OCI-LY7 (cell line): ENCODE results near the gene CDK11B. TPM values are rescaled to one million over a fixed set of nuclear protein-coding genes. Genes with fewer than 3 reads are reported as not detected.

Source experiments
- BruUV-seq: library from RNA; stranded (reverse); fragments of 400-500 nt; replicated peaks from 2 replicates; lab custom pipeline; 2021; lab: Mats Ljungman, UMichigan
- CTCF ChIA-PET: fragments of 300-600 bp; sonication (Branson Sonifier 250); formaldehyde crosslinking; loops from one replicate; lab custom pipeline; 2022; ENCODE audit warnings: antibody characterized with exemption; ENCODE audit not compliant: unreplicated experiment; lab: Charles Lee
- POLR2A ChIA-PET: fragments of 300-600 bp; sonication (Branson Sonifier 250); formaldehyde crosslinking; loops from one replicate; lab custom pipeline; 2022; ENCODE audit warnings: antibody characterized with exemption; lab: Charles Lee
- DNase-seq: peaks from one replicate; pipeline ENCODE4 v3.0.0-alpha.2; 2015; ENCODE audit warnings: low spot score
- H2AFZ ChIP-seq: fragments of 200-600 bp; sonication (generic), shearing (Covaris generic); 2 replicates; pipeline ENCODE4 v1.6.1; 2014; ENCODE audit warnings: mild to moderate bottlenecking, antibody characterized with exemption, low read length, moderate library complexity
- H3K27ac ChIP-seq: fragments of 200-600 bp; sonication (generic); 2 replicates; pipeline ENCODE4 v1.5.1; 2014; ENCODE audit warnings: mixed run types, low read depth, mild to moderate bottlenecking, moderate library complexity, low read length, inconsistent platforms; ENCODE audit not compliant: poor library complexity, severe bottlenecking
- H3K36me3 ChIP-seq: fragments of 200-600 bp; sonication (generic); 2 replicates; pipeline ENCODE4 v1.6.1; 2014; ENCODE audit warnings: mild to moderate bottlenecking, antibody characterized with exemption, low read length, moderate library complexity, mixed read lengths; ENCODE audit not compliant: insufficient read depth
- H3K4me1 ChIP-seq: fragments of 200-600 bp; sonication (generic); 2 replicates; pipeline ENCODE4 v1.5.1; 2014; ENCODE audit warnings: mild to moderate bottlenecking, low read length; ENCODE audit not compliant: insufficient read depth, poor library complexity, severe bottlenecking
- H3K4me2 ChIP-seq: fragments of 200-600 bp; sonication (generic); 2 replicates; pipeline ENCODE4 v1.6.1; 2014; ENCODE audit warnings: mild to moderate bottlenecking, low read length
- H3K4me3 ChIP-seq: fragments of 200-600 bp; sonication (generic); 2 replicates; pipeline ENCODE4 v1.5.1; 2014; ENCODE audit warnings: mild to moderate bottlenecking, low read depth, low read length; ENCODE audit not compliant: poor library complexity, severe bottlenecking
- H3K79me2 ChIP-seq: fragments of 200-600 bp; sonication (generic); 2 replicates; pipeline ENCODE4 v1.6.1; 2016; ENCODE audit warnings: low read depth, mild to moderate bottlenecking, low read length, moderate library complexity, mixed read lengths; ENCODE audit not compliant: insufficient read depth
- H3K9me2 ChIP-seq: fragments of 200-600 bp; sonication (generic); 2 replicates; pipeline ENCODE4 v1.6.1; 2016; ENCODE audit warnings: mild to moderate bottlenecking, low read length, mixed read lengths; ENCODE audit not compliant: insufficient read depth
- H3K9me3 ChIP-seq: fragments of 200-600 bp; sonication (generic); 2 replicates; pipeline ENCODE4 v1.6.1; 2014; ENCODE audit warnings: mild to moderate bottlenecking, mixed run types, low read length, mixed read lengths
- H4K20me1 ChIP-seq: fragments of 200-600 bp; sonication (generic); 2 replicates; pipeline ENCODE4 v1.6.1; 2014; ENCODE audit warnings: mild to moderate bottlenecking, antibody characterized with exemption, low read length, moderate library complexity, mixed read lengths; ENCODE audit not compliant: insufficient read depth
- EZH2phosphoT487 ChIP-seq: fragments of 200-600 bp; sonication (generic); IDR thresholded peaks from 2 replicates; pipeline ENCODE4 v1.6.1; 2018; ENCODE audit warnings: low read depth, borderline replicate concordance, mild to moderate bottlenecking, mixed run types, antibody characterized with exemption, low read length, moderate library complexity, mixed read lengths
- intact Hi-C: fragments of 100-400 bp; cut with micrococcal nuclease; formaldehyde crosslinking; loops from one replicate; pipeline ENCODE4 v1.10.0; 2022; ENCODE audit not compliant: unreplicated experiment
- total RNA-seq, 2 experiments: library from RNA; depleted of rRNA in 1 of 2; stranded (reverse); fragments of >200 nt in 1 of 2; shearing (Covaris generic) in 1 of 2; gene quantifications; 2 replicates each; pipeline ENCODE4 v1.2.3, GENCODE V29; 2014 to 2022
- TF ChIP-seq, protein P1 (sequence below): fragments of 200-600 bp; sonication (generic); conservative IDR thresholded peaks from 2 replicates; pipeline ENCODE4 v1.5.1; 2014; ENCODE audit warnings: mild to moderate bottlenecking, antibody characterized with exemption, low read length, moderate library complexity, mixed read lengths

CDK11B gene
- total RNA-seq, 2 experiments from 2014 or later, result 21.6 to 51.5 TPM

DNA sequence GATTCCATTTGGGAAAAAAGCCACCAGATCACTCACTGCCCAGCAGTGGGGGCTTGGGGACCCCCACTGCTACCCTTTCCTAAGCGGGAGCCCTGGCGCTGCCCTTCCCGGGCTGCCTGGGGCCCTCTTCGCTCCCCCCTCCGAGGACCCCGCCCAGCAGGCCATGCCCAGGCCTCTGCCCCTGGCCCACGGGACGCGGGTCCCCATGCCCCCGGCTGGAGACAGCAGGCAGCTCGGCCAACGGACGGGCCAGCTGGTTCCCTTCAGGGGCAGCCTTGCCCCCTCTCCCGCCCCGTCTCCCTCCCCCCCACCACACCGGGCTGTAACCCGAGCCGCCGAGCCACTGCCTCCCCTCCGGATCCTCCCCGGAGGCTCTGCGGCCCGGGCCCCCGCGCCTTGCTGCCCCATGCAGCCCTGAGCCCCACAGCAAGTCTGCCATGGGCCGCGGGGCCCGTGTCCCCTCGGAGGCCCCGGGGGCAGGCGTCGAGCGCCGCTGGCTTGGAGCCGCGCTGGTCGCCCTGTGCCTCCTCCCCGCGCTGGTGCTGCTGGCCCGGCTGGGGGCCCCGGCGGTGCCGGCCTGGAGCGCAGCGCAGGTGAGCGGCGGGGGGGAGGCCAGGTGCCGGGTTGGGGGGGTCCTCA, 26.9 kb downstream of the CDK11B start, which contains the start of gene MMP23B:
TSS of gene MMP23B (plus strand) at position 392 of the 639 bp plus-strand sequence. CDS start at position 438, 46 bp downstream.
- H3K4me2 ChIP-seq, result no peak within 1 kb of the TSS; the same call in 1 of the 2 replicates
- 0 out of 2 replicates have a peak, but pooled peaks cover 3% of the 10 kb centered on the region for H3K36me3 ChIP-seq
- H4K20me1 ChIP-seq, result no peaks in the 10 kb centered on the region
- ChIA-PET CTCF (interaction anchor here (0.7 kb wide), 1 partner anchor 147 kb away, joined by 3 read pairs; no protein-coding TSS in a partner anchor), POLR2A (no interaction called here)
- H3K9me3 ChIP-seq, result no peaks in the 10 kb centered on the region
- intact Hi-C loops, result no loop called here
- DNase-seq, result peak; percentile 3
- no peak within 1 kb of the TSS for H3K27ac ChIP-seq
- BruUV-seq, result no TSS peak
- H3K79me2 ChIP-seq, result no peaks in the 10 kb centered on the region
- TF ChIP-seq, protein P1, sequence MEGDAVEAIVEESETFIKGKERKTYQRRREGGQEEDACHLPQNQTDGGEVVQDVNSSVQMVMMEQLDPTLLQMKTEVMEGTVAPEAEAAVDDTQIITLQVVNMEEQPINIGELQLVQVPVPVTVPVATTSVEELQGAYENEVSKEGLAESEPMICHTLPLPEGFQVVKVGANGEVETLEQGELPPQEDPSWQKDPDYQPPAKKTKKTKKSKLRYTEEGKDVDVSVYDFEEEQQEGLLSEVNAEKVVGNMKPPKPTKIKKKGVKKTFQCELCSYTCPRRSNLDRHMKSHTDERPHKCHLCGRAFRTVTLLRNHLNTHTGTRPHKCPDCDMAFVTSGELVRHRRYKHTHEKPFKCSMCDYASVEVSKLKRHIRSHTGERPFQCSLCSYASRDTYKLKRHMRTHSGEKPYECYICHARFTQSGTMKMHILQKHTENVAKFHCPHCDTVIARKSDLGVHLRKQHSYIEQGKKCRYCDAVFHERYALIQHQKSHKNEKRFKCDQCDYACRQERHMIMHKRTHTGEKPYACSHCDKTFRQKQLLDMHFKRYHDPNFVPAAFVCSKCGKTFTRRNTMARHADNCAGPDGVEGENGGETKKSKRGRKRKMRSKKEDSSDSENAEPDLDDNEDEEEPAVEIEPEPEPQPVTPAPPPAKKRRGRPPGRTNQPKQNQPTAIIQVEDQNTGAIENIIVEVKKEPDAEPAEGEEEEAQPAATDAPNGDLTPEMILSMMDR, result no peak
- TF ChIP-seq EZH2phosphoT487, result no peak
- H3K4me1 ChIP-seq, result peaks cover 30% of the 10 kb centered on the region
- H3K4me3 ChIP-seq, result no peak within 1 kb of the TSS
- H3K9me2 ChIP-seq, result no peaks in the 10 kb centered on the region
- H2AFZ ChIP-seq, result no peak within 1 kb of the TSS

DNA sequence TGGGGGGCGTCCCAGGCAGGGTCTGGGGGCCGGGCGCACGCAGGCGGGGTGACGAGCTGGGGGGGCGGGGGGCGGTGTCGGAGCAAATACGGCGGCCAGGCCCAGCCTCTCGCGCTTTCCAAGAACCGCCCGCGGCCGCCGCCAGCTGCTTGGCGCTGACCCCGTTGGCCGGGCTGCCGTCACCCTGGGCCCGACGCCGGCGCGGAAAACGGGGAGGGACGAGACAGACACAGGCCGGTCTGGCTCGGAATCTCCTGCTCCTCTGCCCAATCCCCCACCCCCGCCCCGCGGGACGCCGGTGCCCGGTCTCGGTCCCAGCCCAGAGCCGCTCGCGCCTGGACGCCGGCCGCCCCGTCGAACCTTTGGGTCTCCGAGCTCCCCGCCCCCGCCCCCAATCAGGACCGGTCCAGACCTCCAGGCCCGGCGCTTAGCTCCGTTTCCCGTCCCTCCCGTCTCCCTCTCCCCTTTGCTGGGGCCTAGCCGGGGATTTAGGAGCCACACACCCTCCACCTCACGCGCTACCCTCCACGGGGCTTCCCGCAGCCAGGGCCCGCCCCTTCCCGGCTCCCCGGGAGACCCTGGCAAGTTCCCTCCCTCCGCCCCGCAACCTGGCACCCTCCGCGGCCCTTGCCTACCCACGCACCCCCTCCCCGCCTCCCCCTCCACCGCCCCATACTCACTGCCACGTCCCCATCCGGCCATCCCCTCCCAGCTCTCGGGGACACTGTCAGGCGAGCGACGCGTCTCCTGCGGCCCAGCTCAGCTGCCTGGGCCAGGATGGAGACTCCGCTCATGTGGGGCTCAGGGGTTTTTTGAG, 27.6 kb downstream of the CDK11B start:
- Histone ChIP-seq H3K4me1 (peaks cover 30% of the 10 kb centered on the region), H3K27ac (peak overlapping the region; percentile 77), H3K9me2 (no peaks in the 10 kb centered on the region), H3K79me2 (no peaks in the 10 kb centered on the region), H3K4me2 (peak overlapping the region; percentile 62), H4K20me1 (no peaks in the 10 kb centered on the region), H3K4me3 (peak overlapping the region; percentile 66), H2AFZ (peak overlapping the region; percentile 74; the same call in 1 of the 2 replicates), H3K9me3 (no peaks in the 10 kb centered on the region), H3K36me3 (no peaks in the 10 kb centered on the region)
- intact Hi-C loops, result no loop called here
- no TSS peak for BruUV-seq
- CTCF ChIA-PET, result interaction anchor here (0.7 kb wide), 1 partner anchor 148 kb away, joined by 3 read pairs; no protein-coding TSS in a partner anchor
- no peak for DNase-seq
- POLR2A ChIA-PET, result no interaction called here
- no peak for TF ChIP-seq EZH2phosphoT487
- TF ChIP-seq, protein P1, result no peak
